Jurkat, Clone E6-1 (cell line): ENCODE data around the gene NBR1.
"Not testable (repeated sequence)": the region's sequence is repeated elsewhere in the genome, so short reads cannot be mapped to it uniquely, and the experiment has no call there.

Experiments
- DNase-seq: peaks from one replicate; pipeline ENCODE4 v3.0.0-alpha.2; 2011; ENCODE audit warnings: low read depth, low spot score
- H3K4me3 ChIP-seq: 2 replicates; pipeline ENCODE4 v1.5.1; 2011; ENCODE audit warnings: mild to moderate bottlenecking, low read length, control low read depth, moderate library complexity

The NBR1 gene

DNA sequence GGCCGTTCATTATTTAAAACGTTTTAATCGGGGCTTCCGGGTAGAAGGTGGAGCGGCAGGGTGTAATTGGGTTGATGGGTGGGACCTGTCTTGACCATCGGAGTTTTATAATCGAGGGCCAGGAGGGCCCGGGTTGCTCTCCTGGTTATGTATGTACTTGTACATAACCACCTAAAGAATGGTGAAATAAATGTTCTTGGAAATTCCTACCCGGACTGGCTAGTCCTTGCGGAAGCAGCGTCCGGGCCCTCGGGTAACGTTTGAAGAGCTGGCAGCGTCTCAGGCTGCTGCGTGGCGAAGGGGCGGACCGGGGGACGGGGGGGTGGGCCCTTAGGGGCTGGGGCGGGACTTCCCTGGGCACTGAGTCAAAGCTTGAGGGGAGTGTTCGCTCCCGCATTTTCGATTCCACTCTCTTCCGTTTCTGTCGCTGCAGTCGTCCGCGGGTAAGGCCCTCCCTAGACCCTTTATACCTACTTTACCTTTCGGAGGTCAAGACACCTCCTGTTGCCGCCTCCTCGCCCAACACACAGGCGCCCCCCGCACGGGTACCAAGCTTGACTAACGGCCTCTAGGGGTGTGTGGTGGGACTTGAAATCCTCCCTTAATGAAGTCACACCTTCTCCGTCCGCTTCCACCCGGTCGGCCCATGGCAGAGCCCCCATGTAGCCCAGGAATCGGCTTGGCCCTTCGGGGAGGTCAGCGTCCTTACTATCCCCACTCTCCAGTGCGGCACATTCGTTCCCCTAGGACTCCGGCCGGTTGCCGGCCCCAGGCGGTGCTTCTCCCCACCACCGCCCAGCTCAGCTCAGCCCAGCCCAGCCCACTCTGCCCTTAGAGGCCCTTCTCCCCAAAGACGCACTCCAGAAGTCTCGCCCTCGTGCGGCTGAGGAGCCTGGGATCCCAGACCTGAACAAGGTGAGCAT lies 40.7 kb downstream of the NBR1 start, which contains the start of gene TMEM106A:
TMEM106A (plus strand) TSS at position 396 of the 923 bp plus-strand sequence. CDS start 1,167 bp downstream, outside the sequence.
- peak within 1 kb of the TSS; percentile 75 for H3K4me3 ChIP-seq
- peak; percentile 66 for DNase-seq

DNA sequence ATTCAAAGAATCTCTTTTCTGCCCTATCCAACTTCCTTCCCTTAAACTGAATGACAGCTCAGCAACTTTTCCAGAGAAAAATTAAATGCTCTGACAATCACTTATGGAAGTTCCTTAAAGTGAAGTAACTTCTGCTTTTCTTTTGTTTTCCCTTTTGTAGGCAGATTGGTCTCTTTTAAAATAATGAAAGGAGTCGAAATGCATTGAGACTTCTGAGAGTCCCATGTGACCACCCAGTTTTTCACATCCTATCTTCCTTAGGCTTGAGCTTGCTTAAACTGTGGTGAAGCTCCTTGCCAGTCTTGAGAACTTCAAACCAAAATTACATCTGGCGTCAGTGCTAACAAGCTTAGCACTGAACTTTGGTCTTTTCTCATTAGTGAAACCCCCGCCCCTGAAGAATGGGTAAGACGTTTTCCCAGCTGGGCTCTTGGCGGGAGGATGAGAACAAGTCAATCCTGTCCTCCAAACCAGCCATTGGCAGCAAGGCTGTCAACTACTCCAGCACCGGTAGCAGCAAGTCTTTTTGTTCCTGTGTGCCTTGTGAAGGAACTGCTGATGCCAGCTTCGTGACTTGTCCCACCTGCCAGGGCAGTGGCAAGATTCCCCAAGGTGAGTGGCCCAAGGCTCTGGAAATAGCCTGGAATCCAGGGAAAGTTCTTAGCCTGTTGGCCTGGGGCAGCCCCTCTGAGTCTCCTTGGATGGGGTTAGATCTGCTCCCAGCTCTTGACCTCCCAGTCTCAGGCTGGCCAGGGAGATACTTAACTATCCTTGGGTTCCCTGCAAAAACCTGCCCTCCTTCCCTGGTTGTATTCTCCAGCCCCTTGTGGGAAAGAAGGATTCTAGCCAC lies 41.9 kb downstream of the NBR1 start:
- DNase-seq = peak; percentile 64
- H3K4me3 ChIP-seq = peak overlapping the region; percentile 75

DNA sequence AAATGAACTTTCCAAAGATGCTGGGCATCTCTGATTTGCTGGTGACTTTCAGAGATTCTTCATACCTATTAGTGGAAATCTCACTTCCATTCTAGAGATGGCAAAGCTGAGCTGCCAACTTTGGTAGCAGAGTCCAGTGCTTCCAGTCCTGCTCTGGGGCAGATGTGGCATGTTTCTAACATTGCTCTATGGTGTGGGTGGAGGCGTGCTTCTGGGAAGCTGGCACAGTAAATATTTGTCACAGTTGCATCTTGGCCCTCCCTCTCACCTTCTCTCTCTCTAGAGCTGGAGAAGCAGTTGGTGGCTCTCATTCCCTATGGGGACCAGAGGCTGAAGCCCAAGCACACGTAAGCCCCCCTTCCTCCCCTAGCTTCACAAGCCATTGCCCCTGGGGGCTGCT lies 42.5 kb downstream of the NBR1 start:
- no peak overlapping the region for H3K4me3 ChIP-seq
- DNase-seq = no peak

DNA sequence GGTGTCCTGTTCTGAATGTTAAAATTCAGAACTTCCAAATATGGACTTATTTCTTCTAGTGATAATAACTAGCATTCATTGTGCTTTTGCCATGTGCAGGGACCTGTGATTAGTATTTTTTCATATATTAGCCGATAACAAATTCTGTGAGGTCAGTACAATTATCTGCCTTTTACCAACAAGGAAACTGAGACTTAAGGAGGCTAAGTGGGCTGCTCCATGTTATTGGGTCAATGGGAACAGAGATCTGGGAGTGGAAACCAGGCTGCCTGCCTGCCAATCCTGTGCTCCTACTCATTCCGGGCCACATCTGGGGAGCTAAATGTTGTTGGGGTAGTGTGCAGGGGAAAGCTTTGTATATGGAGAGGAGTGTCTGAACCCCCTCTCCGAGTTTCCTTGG lies 44.3 kb downstream of the NBR1 start:
- no peak overlapping the region for H3K4me3 ChIP-seq

DNA sequence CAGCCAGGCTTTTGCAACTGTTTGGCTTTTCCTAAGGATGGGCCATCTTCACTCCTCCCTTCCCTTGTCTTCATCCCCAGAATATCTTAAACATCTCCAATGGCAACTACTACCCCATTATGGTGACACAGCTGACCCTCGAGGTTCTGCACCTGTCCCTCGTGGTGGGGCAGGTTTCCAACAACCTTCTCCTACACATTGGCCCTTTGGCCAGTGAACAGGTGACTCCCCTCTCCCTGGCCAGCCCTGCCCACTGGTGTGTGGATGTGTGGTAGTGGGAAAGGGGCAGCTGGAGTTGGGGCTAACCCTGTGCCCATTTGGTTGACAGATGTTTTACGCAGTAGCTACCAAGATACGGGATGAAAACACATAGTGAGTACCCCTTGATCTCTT lies 45.4 kb downstream of the NBR1 start:
- DNase-seq = no peak
- H3K4me3 ChIP-seq = no peak overlapping the region

More for the DNA sequence above, 44.3 kb downstream of the NBR1 start:
- no peak for DNase-seq

DNA sequence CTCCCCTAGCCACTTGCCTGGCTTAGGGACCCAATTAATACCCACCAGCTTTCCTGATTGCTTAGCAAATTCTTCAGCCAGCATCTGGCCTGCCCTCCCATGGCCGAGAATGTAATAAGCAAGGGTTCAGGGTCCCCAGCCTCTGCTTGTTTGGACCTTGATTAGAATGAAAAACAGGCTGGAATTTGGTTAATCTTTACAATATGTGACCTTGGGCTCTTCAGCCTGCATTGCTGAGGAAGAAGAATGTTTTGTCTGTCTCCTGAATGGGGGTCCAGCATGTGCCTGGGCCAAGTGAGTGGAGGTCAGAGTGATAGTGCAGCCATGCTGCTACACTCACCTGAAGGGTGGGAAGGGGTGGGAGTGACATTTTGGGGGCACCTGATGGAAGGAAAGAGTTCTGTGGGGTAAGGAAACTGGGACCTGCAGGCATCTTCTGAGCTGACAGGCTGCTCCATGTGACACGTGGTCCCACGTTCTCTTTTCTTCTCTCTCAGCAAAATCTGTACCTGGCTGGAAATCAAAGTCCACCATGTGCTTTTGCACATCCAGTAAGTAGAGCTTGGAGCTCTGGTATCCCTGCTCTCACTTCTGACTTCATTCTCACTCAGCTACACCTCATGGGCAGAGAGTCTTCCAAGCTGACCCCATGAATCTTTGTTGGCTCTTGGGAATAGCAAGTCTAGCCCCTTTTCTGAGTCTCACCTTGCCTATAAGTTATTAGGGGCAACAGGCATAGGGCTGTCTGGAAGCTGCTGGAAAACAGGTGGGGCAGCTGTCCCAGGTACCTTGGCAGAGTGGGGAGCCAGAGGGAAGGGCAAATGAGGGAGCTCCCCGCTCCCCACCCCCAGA lies 46.0 kb downstream of the NBR1 start:
- H3K4me3 ChIP-seq = no peak overlapping the region
- DNase-seq = no peak

DNA sequence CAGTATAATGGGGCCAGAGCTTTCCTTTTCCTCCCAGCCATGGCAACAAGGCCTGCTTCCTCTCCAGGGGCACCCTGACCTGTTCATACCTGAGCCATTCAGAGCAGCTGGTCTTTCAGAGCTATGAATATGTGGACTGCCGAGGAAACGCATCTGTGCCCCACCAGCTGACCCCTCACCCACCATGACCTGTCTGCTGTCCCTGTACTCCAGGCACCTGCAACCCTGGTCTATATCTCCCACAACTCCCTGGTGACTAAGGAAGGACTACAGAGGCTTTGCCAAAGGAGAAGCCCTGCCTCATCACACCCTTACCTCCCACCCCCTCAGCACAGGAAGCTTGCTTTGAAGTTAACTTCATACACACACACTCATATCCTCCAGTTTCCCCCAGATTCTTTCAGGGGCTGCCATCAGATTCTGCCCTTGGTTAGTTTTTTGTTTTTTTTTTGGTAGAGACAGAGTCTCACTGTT lies 46.6 kb downstream of the NBR1 start:
- H3K4me3 ChIP-seq = no peak overlapping the region
- peak; percentile 33 for DNase-seq

DNA sequence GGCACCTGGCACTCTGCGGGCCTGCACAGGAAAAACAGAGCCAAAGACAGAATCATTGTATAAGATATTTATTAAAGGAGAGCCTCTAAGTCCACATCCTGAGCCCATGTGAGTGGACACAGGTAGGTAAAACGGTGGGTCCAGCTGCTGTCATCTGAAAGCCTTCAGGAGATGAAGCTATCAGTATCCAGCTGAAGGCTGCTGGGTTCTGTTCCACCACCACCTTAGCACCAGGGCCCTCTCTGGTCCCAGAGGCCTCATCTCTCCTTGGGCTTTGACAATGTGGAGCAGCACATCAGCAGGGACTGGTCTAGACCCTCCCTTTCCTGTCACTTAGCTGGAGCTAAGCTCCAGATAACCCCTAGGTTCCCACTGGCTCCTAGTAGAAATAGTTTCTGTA lies 48.0 kb downstream of the NBR1 start:
- DNase-seq = no peak
- H3K4me3 ChIP-seq = no peak overlapping the region

DNA sequence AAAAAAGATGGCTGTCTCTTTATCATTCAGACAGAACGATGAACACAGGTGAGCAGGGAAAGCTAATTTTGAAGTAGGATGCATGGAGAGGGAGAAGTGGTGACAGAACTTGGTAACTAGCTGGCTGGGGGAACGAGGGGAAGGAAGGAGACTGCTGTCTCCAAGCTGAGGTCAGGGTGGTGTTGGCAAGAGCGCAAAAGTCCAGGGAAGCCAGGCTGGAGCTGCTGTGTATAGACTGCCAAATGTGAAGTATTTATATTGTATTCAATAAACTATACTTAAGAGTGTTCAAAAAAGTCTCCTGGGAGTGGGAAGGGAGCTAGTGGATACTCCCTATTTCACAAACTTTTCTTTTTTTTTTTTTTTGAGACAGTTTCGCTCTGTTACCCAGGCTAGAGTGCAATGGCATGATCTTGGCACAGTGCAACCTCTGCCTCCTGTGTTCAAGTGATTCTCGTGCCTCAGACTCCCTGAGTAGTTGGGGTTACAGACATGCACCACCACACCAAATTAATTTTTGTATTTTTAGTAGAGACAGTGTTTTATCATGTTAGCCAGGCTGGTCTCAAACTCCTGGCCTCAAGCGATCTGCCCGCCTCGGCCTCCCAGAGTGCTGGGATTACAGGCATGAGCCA lies 48.8 kb downstream of the NBR1 start:
- no peak overlapping the region for H3K4me3 ChIP-seq

DNA sequence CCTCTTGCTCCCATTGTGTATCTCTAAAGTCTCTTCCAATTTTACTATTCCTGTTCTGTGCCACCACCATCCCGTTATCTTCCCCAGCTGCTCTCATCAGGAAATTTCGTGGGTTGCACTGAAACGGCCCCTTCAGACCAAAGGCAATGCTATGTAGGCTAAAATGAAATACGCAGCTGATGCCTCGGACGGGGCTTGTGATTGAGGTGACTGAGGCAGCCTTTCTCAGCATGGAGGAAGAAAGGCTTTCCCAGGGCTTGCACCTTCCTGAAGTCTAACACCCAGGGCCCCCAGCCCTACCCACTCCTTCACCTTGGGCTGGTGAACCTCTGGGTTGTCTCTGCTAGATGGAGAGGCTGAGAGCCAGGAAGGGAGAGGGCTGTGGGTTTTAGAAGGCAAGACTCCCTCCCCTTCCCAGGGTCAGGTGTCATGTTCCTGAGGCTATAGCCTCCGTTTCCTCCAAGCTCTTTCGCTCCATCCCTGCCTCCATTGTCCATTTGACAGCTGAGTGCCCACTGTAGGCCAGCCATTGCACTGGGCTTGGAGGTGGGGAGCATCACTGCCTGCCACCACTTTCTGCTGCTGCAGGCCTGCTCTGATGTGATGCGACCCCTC lies 49.6 kb downstream of the NBR1 start:
- no peak for DNase-seq
- H3K4me3 ChIP-seq = no peak overlapping the region

More for the DNA sequence above, 48.8 kb downstream of the NBR1 start:
- no peak for DNase-seq

DNA sequence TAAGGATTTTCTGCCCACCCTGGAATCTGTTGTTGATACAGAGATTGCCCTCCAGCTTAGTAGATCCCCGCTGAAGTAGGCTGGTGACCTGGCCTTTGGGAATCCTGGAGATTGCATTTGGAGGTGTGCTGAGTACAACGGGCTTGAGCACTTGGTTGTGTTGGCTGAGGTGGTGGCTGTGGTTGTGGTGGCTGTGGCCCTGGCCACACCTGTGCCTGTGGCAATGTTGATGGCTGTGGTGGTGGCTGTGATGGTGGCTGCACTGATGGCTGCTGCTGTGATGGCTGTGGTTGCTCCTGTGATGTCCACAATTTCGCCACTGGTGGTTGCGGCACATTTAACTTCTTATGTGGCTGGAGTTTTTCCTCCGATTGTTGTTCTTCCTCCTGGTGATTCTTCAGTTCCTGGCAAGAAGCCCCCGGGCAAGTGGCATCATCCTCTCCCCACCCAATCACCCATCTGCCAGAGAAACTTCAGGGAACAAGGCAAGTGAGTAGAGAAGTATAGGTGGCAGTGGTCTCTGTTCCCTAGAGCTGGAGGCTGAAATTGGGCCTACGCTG lies 53.2 kb downstream of the NBR1 start:
- no peak for DNase-seq
- no peak overlapping the region for H3K4me3 ChIP-seq

DNA sequence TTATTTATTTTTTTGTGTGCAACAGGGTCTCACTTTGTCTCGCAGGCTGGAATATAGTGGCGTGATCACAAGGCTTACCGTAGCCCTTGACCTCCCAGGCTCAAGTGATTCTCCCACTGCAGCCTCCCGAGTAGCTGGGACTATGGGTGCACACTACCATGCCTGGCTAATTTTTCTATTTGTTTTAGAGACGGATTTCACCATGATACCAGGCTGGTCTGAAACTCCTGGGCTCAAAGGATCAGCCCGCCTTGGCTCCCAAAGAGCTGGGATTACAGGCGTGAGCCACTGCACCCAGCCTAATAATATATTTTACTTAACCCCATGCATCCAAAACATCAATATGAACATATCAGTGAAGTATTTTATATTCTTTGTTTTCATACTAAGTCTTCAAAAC lies 55.4 kb downstream of the NBR1 start:
- H3K4me3 ChIP-seq = no peak overlapping the region
- DNase-seq = no peak

DNA sequence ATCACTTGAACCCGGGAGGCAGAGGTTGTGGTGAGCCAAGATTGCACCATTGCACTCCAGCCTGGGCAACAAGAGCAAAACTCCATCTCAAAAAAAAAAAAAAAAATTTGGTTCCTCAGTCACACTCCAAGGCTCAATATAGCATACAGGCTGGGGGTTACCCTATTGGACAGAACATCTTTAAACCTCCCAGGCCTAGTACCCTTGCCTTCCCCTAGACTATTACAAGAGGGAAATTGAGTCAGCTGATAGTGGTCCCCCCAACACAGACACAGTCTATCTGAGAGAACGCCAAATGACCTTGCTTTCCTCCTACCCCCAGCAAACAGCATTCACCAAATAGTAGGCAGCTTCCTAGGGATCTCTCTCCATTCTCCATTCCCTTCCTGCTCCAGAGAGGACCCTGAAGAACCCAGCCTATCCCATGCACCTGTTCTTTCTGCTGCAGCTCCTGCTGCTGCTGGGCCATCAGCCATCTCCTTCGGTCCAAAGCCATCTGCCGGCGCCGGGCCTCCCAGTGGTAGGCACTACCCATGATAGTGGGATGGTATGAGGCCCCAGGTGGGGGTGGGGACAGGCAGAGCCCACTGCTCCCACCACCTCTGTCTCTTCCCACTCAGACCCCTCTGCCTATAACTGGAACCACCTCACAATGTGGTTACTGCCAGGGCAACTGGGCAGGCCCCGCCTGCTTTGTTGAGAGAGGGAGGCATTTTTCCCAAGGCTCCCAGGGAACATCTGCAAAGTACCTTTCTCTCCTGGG lies 57.2 kb downstream of the NBR1 start, which contains the start of gene CCDC200:
CCDC200 (minus strand) TSS at position 604 of the 763 bp plus-strand sequence; CDS start at position 535, 69 bp downstream.
- DNase-seq, H3K4me3 ChIP-seq: not testable (repeated sequence)

DNA sequence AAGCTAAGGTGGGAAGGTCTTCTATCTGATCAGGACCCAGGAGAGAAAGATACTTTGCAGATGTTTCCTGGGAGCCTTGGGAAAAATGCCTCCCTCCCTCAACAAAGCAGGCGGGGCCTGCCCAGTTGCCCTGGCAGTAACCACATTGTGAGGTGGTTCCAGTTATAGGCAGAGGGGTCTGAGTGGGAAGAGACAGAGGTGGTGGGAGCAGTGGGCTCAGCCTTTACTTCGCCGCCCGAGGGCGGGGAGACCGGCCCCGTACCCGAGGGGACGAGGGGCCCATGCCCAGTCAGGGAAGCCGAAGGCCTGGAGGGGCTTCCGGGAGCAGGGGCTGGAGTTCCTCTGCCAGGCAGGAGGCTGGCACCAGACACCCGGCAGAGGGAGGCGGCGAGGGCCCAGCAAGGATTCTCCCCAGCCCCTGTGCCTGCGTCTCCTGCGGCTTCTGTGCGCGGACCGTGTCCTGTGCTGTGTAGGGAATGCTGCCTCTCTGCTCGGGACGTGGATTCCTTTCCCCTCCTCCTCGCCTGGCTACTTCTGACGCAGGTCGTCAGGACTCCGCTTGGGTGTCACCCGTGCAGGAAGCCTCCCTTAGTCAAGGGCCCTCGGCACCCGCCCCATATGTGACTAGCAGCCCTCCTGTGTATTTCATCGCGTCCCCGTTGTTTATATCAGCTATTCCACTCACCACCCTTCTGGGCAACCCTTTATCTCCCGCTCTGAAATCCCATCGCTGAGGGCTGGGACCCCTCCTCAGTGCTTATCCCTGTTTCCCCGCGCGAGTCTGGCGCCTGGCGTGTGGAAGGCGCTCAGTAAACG lies 60.4 kb downstream of the NBR1 start:
- DNase-seq, H3K4me3 ChIP-seq: not testable (repeated sequence)

DNA sequence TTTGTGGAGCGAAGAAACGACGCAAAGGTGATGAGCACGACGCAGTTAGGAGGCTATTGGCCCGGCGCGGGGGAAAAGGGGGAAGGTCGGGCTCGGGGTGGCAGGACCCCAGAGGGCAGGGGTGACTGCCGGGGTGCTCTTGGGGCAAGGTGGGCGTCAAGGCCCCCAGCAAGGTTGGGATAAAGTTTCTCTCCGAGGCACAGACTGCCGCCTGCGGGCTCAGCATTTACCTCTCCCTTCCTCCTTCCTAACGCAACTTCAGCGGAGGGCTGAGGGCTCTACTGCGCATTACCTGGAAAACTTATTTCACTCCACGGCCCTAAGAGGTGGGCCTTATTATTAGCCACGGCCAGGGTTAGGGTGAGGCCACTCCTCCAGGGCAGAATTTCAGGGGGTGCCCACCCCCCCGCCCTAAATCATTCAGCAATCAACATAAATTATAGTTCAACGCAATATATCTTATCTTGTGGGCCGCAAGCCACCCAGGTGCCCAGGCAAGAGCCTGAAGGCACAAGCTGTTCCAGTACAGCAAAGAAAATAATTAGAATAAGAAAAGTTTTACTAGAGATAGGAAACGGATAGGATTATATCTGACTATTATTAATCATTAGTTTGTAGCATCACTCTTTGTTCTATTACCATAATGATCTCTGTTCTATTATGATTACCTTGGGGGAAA lies 61.1 kb downstream of the NBR1 start:
- not testable (repeated sequence) for DNase-seq, H3K4me3 ChIP-seq

DNA sequence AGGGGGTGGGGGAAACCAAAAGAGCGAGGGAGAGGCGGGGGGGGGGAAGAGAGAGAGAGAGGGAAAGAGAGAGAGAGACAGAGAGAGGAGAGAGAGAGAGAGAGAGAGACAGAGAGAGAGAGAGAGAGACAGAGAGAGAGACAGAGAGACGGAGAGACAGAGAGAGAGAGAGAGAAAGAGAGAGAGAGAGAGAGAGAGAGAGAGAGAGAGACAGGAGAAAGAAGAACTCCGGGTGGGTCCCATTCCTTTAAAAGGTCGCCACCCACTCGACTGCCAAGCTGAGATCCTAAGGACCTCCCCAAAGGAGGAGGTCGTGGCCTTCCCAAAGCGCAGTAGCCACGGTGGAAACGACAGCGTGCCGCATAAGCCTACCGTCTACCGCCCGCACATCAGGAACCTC lies 62.2 kb downstream of the NBR1 start:
- H3K4me3 ChIP-seq, DNase-seq: not testable (repeated sequence)
